ENCODE results near the gene RALGPS1.

The RALGPS1 gene

DNA sequence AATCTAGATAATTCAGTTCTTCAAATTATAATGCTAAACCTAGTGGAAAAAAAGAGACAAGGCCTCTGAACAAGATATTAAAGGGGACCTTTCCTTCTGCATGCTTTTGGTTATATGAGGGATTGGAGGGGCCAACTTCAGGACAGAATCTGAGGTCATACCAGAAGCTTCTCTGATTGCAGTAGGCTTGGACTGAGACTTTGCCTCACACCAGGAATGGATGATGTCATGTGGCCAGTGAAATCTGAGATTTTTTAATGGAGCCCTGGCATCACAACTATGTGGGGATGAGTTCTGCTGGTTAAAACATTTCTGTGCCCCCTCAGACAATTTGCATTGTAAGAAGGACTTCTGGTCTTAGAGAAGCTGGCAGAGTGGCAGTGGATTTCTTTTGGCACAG lies 119.2 kb downstream of the RALGPS1 start:
- no peak for DNase-seq (ENCODE audit: extremely low read depth, low read depth)

DNA sequence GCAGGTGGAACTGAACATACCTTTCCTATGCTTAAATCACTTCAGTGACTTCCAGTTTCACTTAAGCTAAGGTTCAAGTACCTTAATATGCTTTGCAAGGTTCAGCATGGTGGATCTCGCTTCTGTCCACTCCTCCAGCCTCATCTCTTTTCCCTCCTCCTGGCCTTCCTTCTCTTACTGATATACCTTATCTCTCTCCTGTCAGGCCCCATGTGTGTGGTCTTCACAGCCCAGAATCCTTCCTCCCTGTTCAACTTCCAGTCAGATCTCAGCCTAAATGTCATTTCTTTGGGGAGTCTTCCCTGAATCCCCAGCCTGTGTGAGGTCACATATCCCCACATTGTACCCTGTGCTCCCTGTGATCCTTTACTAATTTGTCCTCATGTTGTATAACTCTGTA lies 120.1 kb downstream of the RALGPS1 start:
- no peak overlapping the region for H3K4me3 ChIP-seq (replicated peaks; ENCODE audit: low read depth, low read length)
- TF ChIP-seq, protein P1, sequence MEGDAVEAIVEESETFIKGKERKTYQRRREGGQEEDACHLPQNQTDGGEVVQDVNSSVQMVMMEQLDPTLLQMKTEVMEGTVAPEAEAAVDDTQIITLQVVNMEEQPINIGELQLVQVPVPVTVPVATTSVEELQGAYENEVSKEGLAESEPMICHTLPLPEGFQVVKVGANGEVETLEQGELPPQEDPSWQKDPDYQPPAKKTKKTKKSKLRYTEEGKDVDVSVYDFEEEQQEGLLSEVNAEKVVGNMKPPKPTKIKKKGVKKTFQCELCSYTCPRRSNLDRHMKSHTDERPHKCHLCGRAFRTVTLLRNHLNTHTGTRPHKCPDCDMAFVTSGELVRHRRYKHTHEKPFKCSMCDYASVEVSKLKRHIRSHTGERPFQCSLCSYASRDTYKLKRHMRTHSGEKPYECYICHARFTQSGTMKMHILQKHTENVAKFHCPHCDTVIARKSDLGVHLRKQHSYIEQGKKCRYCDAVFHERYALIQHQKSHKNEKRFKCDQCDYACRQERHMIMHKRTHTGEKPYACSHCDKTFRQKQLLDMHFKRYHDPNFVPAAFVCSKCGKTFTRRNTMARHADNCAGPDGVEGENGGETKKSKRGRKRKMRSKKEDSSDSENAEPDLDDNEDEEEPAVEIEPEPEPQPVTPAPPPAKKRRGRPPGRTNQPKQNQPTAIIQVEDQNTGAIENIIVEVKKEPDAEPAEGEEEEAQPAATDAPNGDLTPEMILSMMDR (IDR thresholded peaks at IDR 0.05; ENCODE audit: low read depth, low read length, missing control alignments): no peak
- no peak for DNase-seq (ENCODE audit: extremely low read depth, low read depth)

More for the DNA sequence above, 119.2 kb downstream of the RALGPS1 start:
- H3K4me3 ChIP-seq (replicated peaks; ENCODE audit: low read depth, low read length): no peak overlapping the region
- TF ChIP-seq, protein P1 (IDR thresholded peaks at IDR 0.05; ENCODE audit: low read depth, low read length, missing control alignments): no peak

DNA sequence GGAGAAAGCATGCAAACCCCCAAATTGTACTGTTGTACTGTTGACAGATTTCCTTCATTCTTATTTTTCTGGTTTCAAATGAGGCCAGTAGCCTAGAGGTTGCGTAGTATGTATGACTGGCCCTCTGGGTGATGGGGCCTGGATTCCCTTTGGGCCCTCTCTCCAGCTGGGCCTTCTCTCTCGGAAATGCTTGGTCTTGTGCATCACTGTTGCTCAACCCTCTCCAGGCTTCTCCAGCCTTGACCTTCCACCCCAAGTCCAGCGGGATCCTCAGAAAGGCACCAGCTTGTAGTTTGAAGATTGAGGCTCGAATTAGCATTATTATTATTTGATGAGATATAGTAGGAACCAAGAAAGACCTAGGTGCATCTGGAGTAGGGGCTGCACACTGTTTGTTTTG lies 120.8 kb downstream of the RALGPS1 start:
- DNase-seq (ENCODE audit: extremely low read depth, low read depth): no peak
- TF ChIP-seq, protein P1 (IDR thresholded peaks at IDR 0.05; ENCODE audit: low read depth, low read length, missing control alignments): no peak
- no peak overlapping the region for H3K4me3 ChIP-seq (replicated peaks; ENCODE audit: low read depth, low read length)

DNA sequence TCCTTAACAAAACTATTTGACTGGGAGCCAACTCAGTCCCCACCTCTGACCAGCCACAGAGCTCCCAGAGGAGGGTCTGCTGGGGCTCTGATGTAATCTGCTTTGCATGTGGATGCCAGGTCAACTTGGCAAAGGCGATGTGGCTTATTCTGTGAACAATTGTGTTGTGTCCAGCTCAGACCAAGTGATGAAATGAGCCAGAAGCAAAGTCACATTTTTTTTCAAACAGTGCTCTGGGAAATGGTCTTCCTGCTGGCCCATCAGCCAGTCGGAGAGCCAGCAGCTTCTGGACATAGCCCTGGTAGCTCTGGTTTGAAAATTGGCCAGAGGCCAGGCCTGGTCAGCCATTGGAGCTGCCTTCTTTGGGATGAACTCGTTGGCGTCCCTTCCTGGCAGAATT lies 121.4 kb downstream of the RALGPS1 start:
- H3K4me3 ChIP-seq (replicated peaks; ENCODE audit: low read depth, low read length): no peak overlapping the region
- TF ChIP-seq, protein P1 (IDR thresholded peaks at IDR 0.05; ENCODE audit: low read depth, low read length, missing control alignments): no peak
- DNase-seq (ENCODE audit: extremely low read depth, low read depth): no peak

DNA sequence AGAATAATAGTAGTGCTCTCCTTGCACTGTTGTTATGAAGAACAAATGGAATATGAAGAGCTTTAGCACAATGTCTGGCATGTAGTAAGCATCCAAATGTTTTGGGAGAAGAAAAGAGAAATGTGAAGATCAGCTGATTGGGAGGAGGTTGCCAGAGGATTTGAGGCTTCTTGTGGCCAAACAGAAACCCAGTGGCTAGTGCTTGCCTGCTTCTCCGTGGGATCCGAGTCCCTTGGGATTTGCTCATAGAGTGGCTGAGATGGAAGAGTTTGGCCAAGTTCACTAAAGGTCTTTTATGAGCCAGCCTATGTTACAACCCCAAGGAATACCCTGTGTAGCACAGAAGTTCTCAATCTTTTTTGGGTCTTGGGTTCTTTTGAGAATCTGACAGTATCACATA lies 121.9 kb downstream of the RALGPS1 start:
- no peak overlapping the region for H3K4me3 ChIP-seq (replicated peaks; ENCODE audit: low read depth, low read length)
- DNase-seq (ENCODE audit: extremely low read depth, low read depth): no peak
- TF ChIP-seq, protein P1 (IDR thresholded peaks at IDR 0.05; ENCODE audit: low read depth, low read length, missing control alignments): no peak

DNA sequence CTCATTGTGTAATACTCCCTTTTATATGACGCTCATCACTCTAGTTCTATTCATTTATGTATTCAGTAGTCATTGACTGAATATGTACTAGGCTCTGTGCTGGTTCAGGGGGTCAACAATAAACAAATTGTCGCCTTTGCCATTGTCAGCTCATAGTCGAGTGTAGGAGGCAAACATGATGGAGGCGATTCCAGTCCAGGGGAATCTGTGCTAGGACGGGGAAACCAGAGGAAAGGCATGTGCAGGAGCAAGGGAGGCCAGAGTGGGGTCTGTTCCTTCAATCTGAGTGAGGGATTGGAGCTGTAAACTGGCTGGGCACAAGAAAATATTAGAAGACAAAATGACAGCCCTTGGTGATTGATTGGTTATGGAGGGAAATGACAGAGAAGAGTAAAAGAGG lies 123.9 kb downstream of the RALGPS1 start:
- no peak for DNase-seq (ENCODE audit: extremely low read depth, low read depth)
- H3K4me3 ChIP-seq (replicated peaks; ENCODE audit: low read depth, low read length): no peak overlapping the region
- TF ChIP-seq, protein P1 (IDR thresholded peaks at IDR 0.05; ENCODE audit: low read depth, low read length, missing control alignments): no peak

DNA sequence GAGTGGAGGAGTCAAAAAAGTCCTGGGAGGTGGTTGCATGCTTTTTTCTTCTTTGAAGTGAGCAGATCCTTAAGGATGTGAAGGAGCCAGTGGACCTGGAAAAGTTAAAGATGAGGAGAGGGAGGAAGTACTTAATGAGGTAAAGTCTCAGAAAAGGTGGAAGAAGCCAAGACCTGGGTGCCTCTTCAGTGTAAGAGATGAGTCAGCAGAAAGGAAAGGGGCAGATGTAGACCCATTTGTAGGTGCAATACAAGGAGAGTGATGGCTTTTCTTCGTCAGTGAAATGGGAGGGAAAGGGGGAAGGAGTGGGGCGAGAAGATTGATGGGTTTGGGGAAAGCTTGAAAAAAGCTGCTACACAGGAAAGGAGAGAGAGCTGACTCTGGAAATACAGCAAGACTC lies 124.9 kb downstream of the RALGPS1 start:
- DNase-seq (ENCODE audit: extremely low read depth, low read depth): no peak
- TF ChIP-seq, protein P1 (IDR thresholded peaks at IDR 0.05; ENCODE audit: low read depth, low read length, missing control alignments): no peak
- H3K4me3 ChIP-seq (replicated peaks; ENCODE audit: low read depth, low read length): no peak overlapping the region
